ENCODE measurements around the gene SNHG17. TPM values are rescaled to one million over a fixed set of nuclear protein-coding genes. Genes with fewer than 3 reads are reported as not detected.

Gene SNHG17
- total RNA-seq, 2 donors from 2014 or later, result 21.8 to 28.2 TPM

GRCh38 chr20:38472513-38473366 is 37.6 kb upstream of the SNHG17 start, which contains the start of gene RALGAPB:
RALGAPB (plus strand) TSS chr20:38472843; CDS start chr20:38488433, 15,590 bp downstream.
- peak; percentile 99 for TF ChIP-seq POLR2AphosphoS5 (IDR thresholded peaks at IDR 0.05)
- peak; percentile 16 to 63 (median 46) for TF ChIP-seq CTCF (IDR thresholded peaks at IDR 0.05)
- peak; percentile 61 for TF ChIP-seq POLR2A (IDR thresholded peaks at IDR 0.05)
- Histone ChIP-seq H3K27me3 (replicated peaks; ENCODE audit: insufficient read depth) (no peaks in the 10 kb centered on the region), H3K27ac (peak within 1 kb of the TSS; percentile 87 to 92), H3K9me3 (no peaks in the 10 kb centered on the region), H3K4me3 (peak within 1 kb of the TSS; percentile 83 to 87), H3K4me1 (replicated peaks) (peaks cover 12% of the 10 kb centered on the region), H3K36me3 (no peaks in the 10 kb centered on the region)
- WGBS, result under 1% methylated on average over 49 of the region's 81 CpGs
- DNase-seq (ENCODE audit: low spot score), result peak; percentile 98
- intact Hi-C loops (cut with DNase I), result no loop called here

GRCh38 chr20:38471987-38472512 is 36.9 kb upstream of the SNHG17 start:
- peak overlapping the region; percentile 87 to 92 for H3K27ac ChIP-seq
- H3K9me3 ChIP-seq, result no peaks in the 10 kb centered on the region
- TF ChIP-seq POLR2A (IDR thresholded peaks at IDR 0.05), result no peak
- TF ChIP-seq POLR2AphosphoS5 (IDR thresholded peaks at IDR 0.05), result no peak
- TF ChIP-seq CTCF (IDR thresholded peaks at IDR 0.05), result no peak
- no peaks in the 10 kb centered on the region for H3K36me3 ChIP-seq
- H3K27me3 ChIP-seq (replicated peaks; ENCODE audit: insufficient read depth), result no peaks in the 10 kb centered on the region
- intact Hi-C loops (cut with DNase I), result no loop called here
- peak overlapping the region; percentile 83 to 87 for H3K4me3 ChIP-seq
- 13% methylated on average over 12 of the region's 12 CpGs for WGBS
- peaks cover 12% of the 10 kb centered on the region for H3K4me1 ChIP-seq (replicated peaks)
- no peak for DNase-seq (ENCODE audit: low spot score)

- H3K27ac ChIP-seq, result no peak overlapping the region
- H3K9me3 ChIP-seq, result no peaks in the 10 kb centered on the region
- TF ChIP-seq CTCF (IDR thresholded peaks at IDR 0.05), result no peak
- TF ChIP-seq POLR2AphosphoS5 (IDR thresholded peaks at IDR 0.05), result no peak
- no peak for TF ChIP-seq POLR2A (IDR thresholded peaks at IDR 0.05)
- H3K27me3 ChIP-seq (replicated peaks; ENCODE audit: insufficient read depth), result no peaks in the 10 kb centered on the region
- no peaks in the 10 kb centered on the region for H3K36me3 ChIP-seq
- DNase-seq (ENCODE audit: low spot score), result no peak
- H3K4me3 ChIP-seq, result no peak overlapping the region
- peaks cover 12% of the 10 kb centered on the region for H3K4me1 ChIP-seq (replicated peaks)
- WGBS, result 59% methylated on average over 1 of the region's 1 CpG
- intact Hi-C loops (cut with DNase I), result no loop called here
Observed at GRCh38 chr20:38471245-38471644, 36.1 kb upstream of the SNHG17 start.

GRCh38 chr20:38466983-38467382 is 31.9 kb upstream of the SNHG17 start:
- TF ChIP-seq POLR2AphosphoS5 (IDR thresholded peaks at IDR 0.05) (no peak), CTCF (IDR thresholded peaks at IDR 0.05) (no peak), POLR2A (IDR thresholded peaks at IDR 0.05) (no peak)
- 90% methylated on average over 3 of the region's 3 CpGs for WGBS
- DNase-seq (ENCODE audit: low spot score), result no peak
- intact Hi-C loops (cut with DNase I), result no loop called here
- Histone ChIP-seq H3K4me3 (no peak overlapping the region), H3K27ac (no peak overlapping the region), H3K36me3 (no peaks in the 10 kb centered on the region), H3K9me3 (no peaks in the 10 kb centered on the region), H3K4me1 (replicated peaks) (no peaks in the 10 kb centered on the region), H3K27me3 (replicated peaks; ENCODE audit: insufficient read depth) (no peaks in the 10 kb centered on the region)
